ENCODE data around the gene MAP3K5.

DNA sequence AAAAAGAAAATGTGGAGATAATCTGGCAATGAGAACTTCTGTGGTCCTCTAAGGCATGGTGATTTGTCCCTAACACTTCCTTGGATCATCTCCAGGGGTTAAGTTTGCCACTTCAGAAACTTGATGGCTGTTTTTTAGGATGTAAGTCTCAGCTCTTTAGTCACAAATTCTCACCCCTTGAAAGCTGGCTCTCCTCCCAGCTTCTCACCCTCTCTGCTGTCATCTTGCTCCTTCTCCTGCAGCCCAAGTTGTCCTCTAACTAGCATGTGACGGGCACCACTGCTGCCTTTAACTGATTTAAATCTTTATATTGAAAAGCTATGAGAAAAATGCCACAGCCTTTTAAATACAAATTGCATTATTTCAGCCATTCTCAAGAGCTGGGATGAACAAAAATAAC is 107.8 kb downstream of the MAP3K5 start:
- TF ChIP-seq, protein P1, sequence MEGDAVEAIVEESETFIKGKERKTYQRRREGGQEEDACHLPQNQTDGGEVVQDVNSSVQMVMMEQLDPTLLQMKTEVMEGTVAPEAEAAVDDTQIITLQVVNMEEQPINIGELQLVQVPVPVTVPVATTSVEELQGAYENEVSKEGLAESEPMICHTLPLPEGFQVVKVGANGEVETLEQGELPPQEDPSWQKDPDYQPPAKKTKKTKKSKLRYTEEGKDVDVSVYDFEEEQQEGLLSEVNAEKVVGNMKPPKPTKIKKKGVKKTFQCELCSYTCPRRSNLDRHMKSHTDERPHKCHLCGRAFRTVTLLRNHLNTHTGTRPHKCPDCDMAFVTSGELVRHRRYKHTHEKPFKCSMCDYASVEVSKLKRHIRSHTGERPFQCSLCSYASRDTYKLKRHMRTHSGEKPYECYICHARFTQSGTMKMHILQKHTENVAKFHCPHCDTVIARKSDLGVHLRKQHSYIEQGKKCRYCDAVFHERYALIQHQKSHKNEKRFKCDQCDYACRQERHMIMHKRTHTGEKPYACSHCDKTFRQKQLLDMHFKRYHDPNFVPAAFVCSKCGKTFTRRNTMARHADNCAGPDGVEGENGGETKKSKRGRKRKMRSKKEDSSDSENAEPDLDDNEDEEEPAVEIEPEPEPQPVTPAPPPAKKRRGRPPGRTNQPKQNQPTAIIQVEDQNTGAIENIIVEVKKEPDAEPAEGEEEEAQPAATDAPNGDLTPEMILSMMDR (IDR thresholded peaks at IDR 0.05), result no peak
- TF ChIP-seq, protein P2, sequence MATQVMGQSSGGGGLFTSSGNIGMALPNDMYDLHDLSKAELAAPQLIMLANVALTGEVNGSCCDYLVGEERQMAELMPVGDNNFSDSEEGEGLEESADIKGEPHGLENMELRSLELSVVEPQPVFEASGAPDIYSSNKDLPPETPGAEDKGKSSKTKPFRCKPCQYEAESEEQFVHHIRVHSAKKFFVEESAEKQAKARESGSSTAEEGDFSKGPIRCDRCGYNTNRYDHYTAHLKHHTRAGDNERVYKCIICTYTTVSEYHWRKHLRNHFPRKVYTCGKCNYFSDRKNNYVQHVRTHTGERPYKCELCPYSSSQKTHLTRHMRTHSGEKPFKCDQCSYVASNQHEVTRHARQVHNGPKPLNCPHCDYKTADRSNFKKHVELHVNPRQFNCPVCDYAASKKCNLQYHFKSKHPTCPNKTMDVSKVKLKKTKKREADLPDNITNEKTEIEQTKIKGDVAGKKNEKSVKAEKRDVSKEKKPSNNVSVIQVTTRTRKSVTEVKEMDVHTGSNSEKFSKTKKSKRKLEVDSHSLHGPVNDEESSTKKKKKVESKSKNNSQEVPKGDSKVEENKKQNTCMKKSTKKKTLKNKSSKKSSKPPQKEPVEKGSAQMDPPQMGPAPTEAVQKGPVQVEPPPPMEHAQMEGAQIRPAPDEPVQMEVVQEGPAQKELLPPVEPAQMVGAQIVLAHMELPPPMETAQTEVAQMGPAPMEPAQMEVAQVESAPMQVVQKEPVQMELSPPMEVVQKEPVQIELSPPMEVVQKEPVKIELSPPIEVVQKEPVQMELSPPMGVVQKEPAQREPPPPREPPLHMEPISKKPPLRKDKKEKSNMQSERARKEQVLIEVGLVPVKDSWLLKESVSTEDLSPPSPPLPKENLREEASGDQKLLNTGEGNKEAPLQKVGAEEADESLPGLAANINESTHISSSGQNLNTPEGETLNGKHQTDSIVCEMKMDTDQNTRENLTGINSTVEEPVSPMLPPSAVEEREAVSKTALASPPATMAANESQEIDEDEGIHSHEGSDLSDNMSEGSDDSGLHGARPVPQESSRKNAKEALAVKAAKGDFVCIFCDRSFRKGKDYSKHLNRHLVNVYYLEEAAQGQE (IDR thresholded peaks at IDR 0.05; ENCODE audit: insufficient read depth in 1 of 2, low read depth in 2 of 2, low read length in 1 of 2), result no peak
- no peak for TF ChIP-seq TCF7L2 (IDR thresholded peaks at IDR 0.05; ENCODE audit: low read depth, low read length)
- no peak for TF ChIP-seq POLR2AphosphoS5 (IDR thresholded peaks at IDR 0.05; ENCODE audit: low read depth, low read length)

Data from Panc1 (cell line).